Measurements from ENCODE around the gene CHRNA10.

CHRNA10 gene

DNA sequence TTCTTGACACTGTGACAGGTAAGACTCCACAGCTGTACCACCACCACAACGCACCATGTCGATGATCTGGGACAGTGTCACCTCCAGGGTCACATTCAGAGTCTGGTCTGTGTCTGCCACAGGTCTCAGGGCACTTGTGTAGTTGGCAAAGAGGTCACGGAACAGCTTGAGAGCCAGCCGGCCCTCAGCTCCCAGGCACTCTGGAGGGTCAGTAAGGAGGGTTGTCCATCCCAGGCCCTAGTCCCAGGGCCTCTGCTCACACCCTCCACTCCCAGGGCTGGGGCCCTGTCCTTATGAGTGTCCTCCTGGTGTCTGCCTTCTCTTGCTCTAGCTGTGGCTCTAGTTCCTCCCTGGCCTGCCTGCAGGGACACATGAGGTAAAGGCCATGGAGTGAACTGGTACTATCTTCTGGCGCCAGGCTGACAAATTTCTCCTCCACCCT, 1.4 kb downstream of the CHRNA10 start:
- no peaks in the 10 kb centered on the region for H3K27me3 ChIP-seq (ENCODE audit: insufficient read depth, poor library complexity, severe bottlenecking)
- H3K4me3 ChIP-seq (replicated peaks; ENCODE audit: insufficient read depth, low read length) = no peak overlapping the region
- no peak for DNase-seq (ENCODE audit: low read depth in 1 of 2, low spot score in 1 of 2)
- H3K27ac ChIP-seq (replicated peaks) = no peak overlapping the region
- TF ChIP-seq SPI1 (IDR thresholded peaks at IDR 0.05; ENCODE audit: borderline replicate concordance, low read depth) (no peak), POLR2AphosphoS5 (IDR thresholded peaks at IDR 0.05; ENCODE audit: low read depth) (no peak), GABPA (IDR thresholded peaks at IDR 0.05; ENCODE audit: low read depth) (no peak)
- TF ChIP-seq, protein P1, sequence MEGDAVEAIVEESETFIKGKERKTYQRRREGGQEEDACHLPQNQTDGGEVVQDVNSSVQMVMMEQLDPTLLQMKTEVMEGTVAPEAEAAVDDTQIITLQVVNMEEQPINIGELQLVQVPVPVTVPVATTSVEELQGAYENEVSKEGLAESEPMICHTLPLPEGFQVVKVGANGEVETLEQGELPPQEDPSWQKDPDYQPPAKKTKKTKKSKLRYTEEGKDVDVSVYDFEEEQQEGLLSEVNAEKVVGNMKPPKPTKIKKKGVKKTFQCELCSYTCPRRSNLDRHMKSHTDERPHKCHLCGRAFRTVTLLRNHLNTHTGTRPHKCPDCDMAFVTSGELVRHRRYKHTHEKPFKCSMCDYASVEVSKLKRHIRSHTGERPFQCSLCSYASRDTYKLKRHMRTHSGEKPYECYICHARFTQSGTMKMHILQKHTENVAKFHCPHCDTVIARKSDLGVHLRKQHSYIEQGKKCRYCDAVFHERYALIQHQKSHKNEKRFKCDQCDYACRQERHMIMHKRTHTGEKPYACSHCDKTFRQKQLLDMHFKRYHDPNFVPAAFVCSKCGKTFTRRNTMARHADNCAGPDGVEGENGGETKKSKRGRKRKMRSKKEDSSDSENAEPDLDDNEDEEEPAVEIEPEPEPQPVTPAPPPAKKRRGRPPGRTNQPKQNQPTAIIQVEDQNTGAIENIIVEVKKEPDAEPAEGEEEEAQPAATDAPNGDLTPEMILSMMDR (IDR thresholded peaks at IDR 0.05; ENCODE audit: insufficient read depth, low read length) = no peak
- TF ChIP-seq, protein P2, sequence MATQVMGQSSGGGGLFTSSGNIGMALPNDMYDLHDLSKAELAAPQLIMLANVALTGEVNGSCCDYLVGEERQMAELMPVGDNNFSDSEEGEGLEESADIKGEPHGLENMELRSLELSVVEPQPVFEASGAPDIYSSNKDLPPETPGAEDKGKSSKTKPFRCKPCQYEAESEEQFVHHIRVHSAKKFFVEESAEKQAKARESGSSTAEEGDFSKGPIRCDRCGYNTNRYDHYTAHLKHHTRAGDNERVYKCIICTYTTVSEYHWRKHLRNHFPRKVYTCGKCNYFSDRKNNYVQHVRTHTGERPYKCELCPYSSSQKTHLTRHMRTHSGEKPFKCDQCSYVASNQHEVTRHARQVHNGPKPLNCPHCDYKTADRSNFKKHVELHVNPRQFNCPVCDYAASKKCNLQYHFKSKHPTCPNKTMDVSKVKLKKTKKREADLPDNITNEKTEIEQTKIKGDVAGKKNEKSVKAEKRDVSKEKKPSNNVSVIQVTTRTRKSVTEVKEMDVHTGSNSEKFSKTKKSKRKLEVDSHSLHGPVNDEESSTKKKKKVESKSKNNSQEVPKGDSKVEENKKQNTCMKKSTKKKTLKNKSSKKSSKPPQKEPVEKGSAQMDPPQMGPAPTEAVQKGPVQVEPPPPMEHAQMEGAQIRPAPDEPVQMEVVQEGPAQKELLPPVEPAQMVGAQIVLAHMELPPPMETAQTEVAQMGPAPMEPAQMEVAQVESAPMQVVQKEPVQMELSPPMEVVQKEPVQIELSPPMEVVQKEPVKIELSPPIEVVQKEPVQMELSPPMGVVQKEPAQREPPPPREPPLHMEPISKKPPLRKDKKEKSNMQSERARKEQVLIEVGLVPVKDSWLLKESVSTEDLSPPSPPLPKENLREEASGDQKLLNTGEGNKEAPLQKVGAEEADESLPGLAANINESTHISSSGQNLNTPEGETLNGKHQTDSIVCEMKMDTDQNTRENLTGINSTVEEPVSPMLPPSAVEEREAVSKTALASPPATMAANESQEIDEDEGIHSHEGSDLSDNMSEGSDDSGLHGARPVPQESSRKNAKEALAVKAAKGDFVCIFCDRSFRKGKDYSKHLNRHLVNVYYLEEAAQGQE (IDR thresholded peaks at IDR 0.05; ENCODE audit: insufficient replicate concordance, low read depth) = no peak

DNA sequence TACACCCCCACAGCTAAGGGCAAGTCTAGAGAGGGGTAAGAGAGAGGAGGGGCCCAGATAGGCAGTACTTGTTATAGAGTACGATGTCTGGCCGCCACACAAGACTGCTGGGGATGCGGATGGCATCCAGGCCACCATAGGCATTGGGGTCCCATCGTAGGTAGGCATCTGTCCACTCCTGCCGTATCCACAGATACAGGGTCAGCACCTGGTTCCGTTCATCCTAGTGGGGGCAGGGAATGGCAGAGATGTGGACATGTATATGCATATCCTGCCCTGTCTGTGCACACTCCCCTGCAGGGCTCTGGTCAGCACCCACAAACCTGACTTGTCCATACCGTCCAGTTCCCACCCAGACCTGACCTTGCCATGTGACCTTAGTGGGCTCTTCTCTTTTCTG, 2.1 kb downstream of the CHRNA10 start:
- Histone ChIP-seq H3K27me3 (ENCODE audit: insufficient read depth, poor library complexity, severe bottlenecking) (no peaks in the 10 kb centered on the region), H3K4me3 (replicated peaks; ENCODE audit: insufficient read depth, low read length) (no peak overlapping the region), H3K27ac (replicated peaks) (no peak overlapping the region)
- TF ChIP-seq GABPA (IDR thresholded peaks at IDR 0.05; ENCODE audit: low read depth) (no peak), POLR2AphosphoS5 (IDR thresholded peaks at IDR 0.05; ENCODE audit: low read depth) (no peak), SPI1 (IDR thresholded peaks at IDR 0.05; ENCODE audit: borderline replicate concordance, low read depth) (no peak)
- TF ChIP-seq, protein P1 (IDR thresholded peaks at IDR 0.05; ENCODE audit: insufficient read depth, low read length) = no peak
- TF ChIP-seq, protein P2 (IDR thresholded peaks at IDR 0.05; ENCODE audit: insufficient replicate concordance, low read depth) = no peak
- no peak for DNase-seq (ENCODE audit: low read depth in 1 of 2, low spot score in 1 of 2)

DNA sequence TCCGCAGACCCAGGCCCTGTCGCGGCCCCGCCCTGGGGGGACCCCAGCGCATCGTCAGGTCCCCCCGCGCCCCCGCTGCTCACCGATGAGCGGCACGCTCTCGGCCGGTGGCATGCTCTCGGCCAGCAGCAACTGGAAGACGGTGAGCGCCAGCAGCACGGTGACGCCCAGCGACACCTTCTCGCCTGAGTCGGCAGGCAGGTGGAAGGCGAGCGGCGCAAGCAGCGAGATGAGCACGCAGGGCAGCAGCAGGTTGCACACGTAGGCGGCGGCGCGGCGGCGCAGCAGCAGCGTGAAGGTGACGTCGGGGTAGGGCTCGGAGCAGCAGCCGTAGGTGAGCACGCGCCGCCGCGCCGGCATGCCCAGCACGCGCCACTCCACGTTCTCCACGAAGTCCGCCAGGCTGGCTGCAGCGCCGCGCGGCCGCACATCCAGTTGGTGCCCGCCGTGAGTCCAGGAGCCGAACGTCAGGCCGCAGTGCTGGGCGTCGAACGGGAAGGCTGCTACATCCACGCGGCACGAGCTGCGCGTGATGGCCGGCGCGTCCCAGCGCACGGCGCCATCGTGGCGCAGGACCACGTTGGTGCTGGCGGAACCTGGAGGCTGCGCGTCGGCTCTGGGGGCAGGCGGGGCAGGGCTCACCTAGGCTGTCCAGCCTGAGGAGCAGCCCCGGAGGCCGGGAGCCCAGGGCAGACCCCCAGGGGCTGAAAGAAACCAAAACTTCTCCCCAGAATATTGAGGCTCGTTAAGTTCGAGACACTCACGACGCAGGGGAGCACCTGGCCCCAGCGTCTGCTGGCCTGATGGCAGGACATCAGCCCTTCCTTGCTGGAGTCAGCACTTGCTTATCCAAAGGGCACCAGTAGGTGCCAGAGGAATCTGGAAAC, 3.8 kb downstream of the CHRNA10 start:
- no peak for TF ChIP-seq POLR2AphosphoS5 (IDR thresholded peaks at IDR 0.05; ENCODE audit: low read depth)
- TF ChIP-seq, protein P2 (IDR thresholded peaks at IDR 0.05; ENCODE audit: insufficient replicate concordance, low read depth) = no peak
- TF ChIP-seq, protein P1 (IDR thresholded peaks at IDR 0.05; ENCODE audit: insufficient read depth, low read length) = no peak
- no peak for TF ChIP-seq GABPA (IDR thresholded peaks at IDR 0.05; ENCODE audit: low read depth)
- TF ChIP-seq SPI1 (IDR thresholded peaks at IDR 0.05; ENCODE audit: borderline replicate concordance, low read depth) = no peak
- no peak overlapping the region for H3K4me3 ChIP-seq (replicated peaks; ENCODE audit: insufficient read depth, low read length)
- no peaks in the 10 kb centered on the region for H3K27me3 ChIP-seq (ENCODE audit: insufficient read depth, poor library complexity, severe bottlenecking)

More for the DNA sequence above, 3.8 kb downstream of the CHRNA10 start:
- DNase-seq (ENCODE audit: low read depth in 1 of 2, low spot score in 1 of 2) = no peak
- H3K27ac ChIP-seq (replicated peaks) = no peak overlapping the region
